Suprapubic skin (tissue), 3 donors: ENCODE results near the gene GNAO1.

Experiments used
- CTCF ChIP-seq, 2 donors: fragments of 200-600 bp in 1 of 2; fragments of 450-650 bp in 1 of 2; sonication (generic) in 1 of 2; IDR thresholded peaks; one replicate each; pipeline ENCODE4 v1.5.1; 2016 to 2019; ENCODE audit warnings: antibody characterized with exemption in 2 of 2, mild to moderate bottlenecking in 1 of 2, moderate library complexity in 1 of 2
- POLR2AphosphoS5 ChIP-seq, 3 donors: sonication (generic); formaldehyde crosslinking; IDR thresholded peaks; one replicate each; pipeline ENCODE4 v1.6.1; 2017; ENCODE audit warnings: antibody characterized with exemption in 3 of 3

- no peak for TF ChIP-seq CTCF (IDR thresholded peaks at IDR 0.05)
- TF ChIP-seq POLR2AphosphoS5 (IDR thresholded peaks at IDR 0.05) = no peak
Measured at GRCh38 chr16:56325956-56326355, 134.7 kb downstream of the GNAO1 start.
